Dedifferentiated amniotic fluid mesenchymal stem cell (primary cell): Measurements from ENCODE around the gene ALDH16A1.
"Not testable (repeated sequence)": the region's sequence is repeated elsewhere in the genome, so short reads cannot be mapped to it uniquely, and the experiment has no call there.

Source experiments
- DNase-seq: peaks from one replicate; pipeline ENCODE4 v3.0.0-alpha.2; 2016; ENCODE audit errors: extremely low spot score

The ALDH16A1 gene

DNA sequence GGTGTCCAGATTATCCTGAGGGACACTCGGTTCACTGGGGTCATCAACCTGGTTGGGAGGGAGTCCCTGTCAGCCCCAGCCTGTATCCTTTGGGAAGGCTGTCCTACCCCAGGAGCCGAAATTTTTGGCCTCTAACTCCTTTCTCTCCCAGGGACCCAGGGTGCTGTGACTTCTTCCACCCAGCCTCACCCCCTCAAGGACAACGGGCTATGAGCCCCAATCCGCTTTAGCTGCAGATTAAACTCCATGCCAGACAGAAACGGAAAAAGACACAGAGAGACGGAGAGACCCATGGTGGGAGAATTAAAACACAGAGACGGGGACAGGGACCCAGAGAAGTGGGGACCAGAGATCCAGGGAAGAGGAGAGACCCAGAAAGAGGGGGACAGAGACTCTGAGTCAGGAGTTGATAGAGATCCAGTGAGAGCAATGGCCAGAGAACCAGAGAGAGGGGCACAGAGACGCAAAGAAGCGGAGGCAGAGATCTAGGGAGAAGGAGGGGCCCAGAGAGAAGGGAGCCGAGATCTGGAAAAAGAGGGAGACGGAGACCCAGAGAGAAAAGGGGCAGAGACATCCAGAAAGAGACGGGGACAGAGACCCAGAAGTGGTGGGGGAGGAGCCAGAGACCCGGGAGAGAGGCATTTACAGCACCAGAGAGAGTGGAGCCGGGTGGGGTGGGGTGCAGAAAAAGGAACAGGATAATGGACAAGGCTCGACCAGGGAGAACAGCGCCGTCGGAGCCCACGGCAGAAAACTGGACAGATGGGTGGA, 12.4 kb upstream of the ALDH16A1 start:
- no peak for DNase-seq

- DNase-seq = no peak
These were observed 11.6 kb upstream of the ALDH16A1 start, which contains the start of gene SLC17A7 for GRCh38 chr19:49441210-49441959. Gene SLC17A7 (minus strand): TSS chr19:49441527. CDS start chr19:49441379, 148 bp downstream.

- DNase-seq = no peak
These were observed 11.1 kb upstream of the ALDH16A1 start for GRCh38 chr19:49441960-49442350.

DNA sequence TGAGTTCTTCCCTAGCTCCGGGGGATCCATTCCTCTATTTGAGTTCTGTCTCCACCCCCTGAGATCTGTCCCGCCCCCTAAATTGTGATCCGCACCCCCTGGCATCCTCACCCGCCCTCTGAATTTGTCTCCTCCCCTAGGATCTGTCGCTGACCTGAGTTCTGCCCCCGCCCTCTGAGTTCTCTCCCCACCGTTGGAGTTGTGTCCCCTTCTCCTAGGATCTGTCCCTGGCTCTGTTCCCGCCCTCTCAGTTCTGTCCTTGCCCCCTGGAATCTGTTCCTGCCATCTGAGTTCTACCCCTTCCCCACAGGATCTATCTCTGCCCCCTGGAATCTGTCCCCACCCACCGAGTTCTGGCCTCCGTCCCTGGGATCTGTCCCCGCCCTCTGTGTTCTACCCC, 10.7 kb upstream of the ALDH16A1 start:
- DNase-seq = no peak

GRCh38 chr19:49442771-49443365, 10.2 kb upstream of the ALDH16A1 start:
- peak; percentile 63 for DNase-seq

DNA sequence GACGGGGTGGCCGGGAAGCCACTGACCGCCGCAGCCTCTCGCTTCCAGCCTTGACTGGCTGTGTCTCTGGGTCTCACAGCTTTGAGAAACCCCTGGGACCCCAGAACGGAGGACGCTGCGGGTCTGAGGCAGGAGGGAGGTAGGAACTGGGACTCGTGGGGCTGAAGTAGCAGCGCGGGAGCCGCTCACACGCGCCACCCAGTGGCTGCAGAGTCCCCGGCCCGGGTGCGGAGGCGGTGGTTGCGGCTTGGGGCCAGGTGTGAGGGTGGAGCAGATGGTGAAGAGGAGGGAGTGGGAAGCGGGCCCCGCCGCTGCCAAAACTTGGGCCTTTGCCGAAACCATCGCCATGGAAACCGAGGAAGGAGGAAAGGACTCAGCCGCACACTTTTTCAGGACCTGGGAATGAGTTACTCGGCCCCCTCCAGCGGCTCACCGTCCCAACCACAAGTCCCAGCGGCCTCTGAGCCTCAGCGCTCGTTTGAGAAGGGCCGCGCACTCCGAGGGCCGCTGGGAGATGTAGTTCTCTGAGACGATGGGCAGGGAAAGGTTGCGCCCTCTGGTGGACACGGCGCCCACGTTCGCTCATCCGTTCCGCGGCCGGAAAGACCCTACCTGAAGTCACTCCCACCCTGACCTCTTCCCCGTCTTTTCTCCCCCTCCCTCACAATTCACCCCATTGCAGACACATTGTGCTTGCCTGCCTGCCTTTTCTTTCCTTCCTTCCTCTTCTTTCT, 9.5 kb upstream of the ALDH16A1 start:
- peak; percentile 95 for DNase-seq

DNA sequence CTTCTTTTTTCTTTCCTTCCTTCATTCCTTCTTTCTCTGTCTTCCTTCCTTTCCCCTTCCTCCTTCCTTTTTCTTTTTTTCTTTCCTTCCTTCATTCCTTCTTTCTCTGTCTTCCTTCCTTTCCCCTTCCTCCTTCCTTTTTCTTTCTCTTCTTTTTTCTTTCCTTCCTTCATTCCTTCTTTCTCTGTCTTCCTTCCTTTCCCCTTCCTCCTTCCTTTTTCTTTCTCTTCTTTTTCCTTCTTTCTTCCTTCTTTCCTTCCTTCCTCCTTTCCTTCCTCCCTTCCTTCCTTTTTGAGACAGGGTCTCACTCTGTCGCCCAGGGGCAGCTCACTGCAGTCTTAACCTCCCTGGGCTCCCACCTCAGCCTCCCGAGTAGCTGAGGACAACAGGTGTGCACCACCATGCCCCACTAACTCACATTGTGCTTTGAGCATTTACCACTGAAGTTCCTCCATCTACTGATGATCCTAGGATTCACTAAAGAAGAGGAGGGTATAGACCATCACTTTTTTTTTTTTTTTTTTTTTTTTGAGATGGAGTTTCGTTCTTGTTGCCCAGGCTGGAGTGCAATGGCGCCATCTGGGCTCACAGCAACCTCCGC, 8.8 kb upstream of the ALDH16A1 start:
- not testable (repeated sequence) for DNase-seq

DNA sequence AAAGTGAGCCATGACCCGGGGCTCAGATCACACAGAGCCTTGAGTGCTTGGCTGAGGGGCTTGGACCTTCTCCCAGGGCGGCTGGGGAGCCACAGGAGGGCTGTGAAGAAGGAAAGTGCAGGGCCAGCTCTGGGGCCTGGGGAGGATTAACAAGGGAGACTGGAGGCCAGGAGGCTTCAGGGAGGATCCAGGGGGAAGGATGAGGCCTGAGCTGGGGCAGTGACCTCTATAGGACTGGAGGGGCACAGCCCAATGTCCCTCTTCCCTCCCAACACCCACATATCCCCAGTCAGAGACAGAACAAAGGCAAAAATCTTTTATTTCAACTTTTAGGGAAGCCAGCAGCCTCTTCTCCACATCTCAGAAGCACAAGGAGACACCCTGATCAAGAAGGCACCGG, 7.0 kb upstream of the ALDH16A1 start:
- DNase-seq = no peak

- DNase-seq = no peak
These were observed 5.3 kb upstream of the ALDH16A1 start for GRCh38 chr19:49447485-49448431.

- DNase-seq = no peak
These were observed 4.6 kb upstream of the ALDH16A1 start for GRCh38 chr19:49448432-49448786.

- DNase-seq = no peak
These were observed 2.6 kb upstream of the ALDH16A1 start for GRCh38 chr19:49450405-49450804.

- peak; percentile 99 for DNase-seq
These were observed 1.4 kb upstream of the ALDH16A1 start, which contains the start of gene PIH1D1 for GRCh38 chr19:49451430-49452181. Gene PIH1D1 (minus strand): TSS chr19:49451814. CDS start chr19:49451574, 240 bp downstream.

GRCh38 chr19:49453757-49454240, 774 bp downstream of the ALDH16A1 start:
- no peak for DNase-seq

- peak; percentile 17 for DNase-seq
These were observed 2.7 kb downstream of the ALDH16A1 start for GRCh38 chr19:49455773-49456172.

DNA sequence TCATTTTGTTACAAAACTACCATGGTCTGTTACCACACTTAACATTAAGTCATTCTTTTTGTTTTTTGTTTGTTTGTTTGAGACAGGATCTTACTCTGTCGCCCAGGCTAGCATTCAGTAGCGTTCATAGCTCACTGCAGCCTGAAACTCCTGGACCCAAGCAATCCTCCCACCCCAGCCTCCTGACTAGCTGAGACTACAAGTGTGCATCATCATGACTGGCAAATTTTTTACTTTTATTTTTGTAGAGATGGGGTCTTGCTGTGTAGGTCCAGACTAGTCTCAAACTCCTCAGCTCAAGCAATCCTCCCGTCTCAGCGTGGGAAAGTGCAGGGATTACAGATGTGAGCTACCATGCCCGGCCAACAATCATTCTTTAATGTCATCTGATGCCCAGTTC, 3.3 kb downstream of the ALDH16A1 start:
- DNase-seq = peak; percentile 31

DNA sequence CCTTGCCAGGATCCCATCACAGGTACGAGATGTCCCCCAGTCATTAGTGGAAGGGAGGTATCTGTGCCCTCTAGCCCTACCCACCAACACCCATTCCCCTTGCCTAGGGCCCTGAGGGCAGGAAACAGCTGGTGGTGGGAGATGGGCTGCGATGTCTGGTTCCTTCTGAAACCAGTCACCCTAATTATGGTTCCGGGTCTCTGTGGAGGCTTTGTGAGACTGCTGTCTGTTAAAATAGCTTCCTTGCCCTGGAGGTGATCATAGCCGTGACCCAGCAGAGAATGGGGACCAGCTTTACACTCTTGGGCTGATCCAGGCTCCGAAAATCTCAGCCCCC, 5.5 kb downstream of the ALDH16A1 start:
- no peak for DNase-seq

DNA sequence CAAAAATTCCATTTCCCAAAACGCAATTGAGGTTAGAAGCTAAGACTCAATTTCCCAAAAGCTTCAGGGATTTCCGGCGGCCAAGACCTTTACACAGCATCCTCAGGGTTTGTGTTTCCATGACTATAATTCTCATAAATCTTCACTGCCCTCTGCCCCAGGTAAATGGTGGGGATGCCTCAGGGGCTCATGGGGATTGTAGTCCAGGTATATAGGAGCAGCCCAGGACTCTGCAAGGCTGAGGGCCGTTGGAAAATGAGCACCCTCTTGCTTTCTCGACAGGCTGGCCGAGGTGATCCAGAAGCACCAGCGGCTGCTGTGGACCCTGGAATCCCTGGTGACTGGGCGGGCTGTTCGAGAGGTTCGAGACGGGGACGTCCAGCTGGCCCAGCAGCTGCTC, 6.4 kb downstream of the ALDH16A1 start:
- no peak for DNase-seq

DNA sequence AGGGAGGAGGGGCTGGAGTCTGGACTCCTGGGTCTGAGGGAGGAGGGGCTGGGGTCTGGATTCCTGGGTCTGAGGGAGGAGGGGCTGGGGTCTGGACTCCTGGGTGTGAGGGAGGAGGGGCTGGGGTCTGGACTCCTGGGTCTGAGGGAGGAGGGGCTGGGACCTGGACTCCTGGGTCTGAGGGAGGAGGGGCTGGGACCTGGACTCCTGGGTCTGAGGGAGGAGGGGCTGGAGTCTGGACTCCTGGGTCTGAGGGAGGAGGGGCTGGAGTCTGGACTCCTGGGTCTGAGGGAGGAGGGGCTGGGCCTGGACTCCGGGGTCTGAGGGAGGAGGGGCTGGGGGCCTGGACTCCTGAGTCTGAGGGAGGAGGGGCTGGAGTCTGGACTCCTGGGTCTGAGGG, 8.1 kb downstream of the ALDH16A1 start:
- not testable (repeated sequence) for DNase-seq

DNA sequence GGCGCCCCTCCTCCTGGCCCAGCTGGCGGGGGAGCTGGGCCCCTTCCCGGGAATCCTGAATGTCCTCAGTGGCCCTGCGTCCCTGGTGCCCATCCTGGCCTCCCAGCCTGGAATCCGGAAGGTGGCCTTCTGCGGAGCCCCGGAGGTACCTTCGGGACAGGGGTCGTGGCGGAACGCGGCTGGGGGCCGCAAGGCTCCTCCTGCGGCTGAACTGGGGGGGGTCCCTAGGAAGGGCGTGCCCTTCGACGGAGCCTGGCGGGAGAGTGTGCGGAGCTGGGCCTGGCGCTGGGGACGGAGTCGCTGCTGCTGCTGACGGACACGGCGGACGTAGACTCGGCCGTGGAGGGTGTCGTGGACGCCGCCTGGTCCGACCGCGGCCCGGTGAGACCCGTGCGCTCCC, 8.6 kb downstream of the ALDH16A1 start:
- DNase-seq = no peak

- DNase-seq = no peak
These were observed 9.5 kb downstream of the ALDH16A1 start for GRCh38 chr19:49462492-49462891.
